ENCODE data around the gene CYP39A1. TPM values are rescaled to one million over a fixed set of nuclear protein-coding genes. Genes with fewer than 3 reads are reported as not detected.

The CYP39A1 gene
- total RNA-seq, 1 donor from 2014 or later, result 0.29 TPM

DNA sequence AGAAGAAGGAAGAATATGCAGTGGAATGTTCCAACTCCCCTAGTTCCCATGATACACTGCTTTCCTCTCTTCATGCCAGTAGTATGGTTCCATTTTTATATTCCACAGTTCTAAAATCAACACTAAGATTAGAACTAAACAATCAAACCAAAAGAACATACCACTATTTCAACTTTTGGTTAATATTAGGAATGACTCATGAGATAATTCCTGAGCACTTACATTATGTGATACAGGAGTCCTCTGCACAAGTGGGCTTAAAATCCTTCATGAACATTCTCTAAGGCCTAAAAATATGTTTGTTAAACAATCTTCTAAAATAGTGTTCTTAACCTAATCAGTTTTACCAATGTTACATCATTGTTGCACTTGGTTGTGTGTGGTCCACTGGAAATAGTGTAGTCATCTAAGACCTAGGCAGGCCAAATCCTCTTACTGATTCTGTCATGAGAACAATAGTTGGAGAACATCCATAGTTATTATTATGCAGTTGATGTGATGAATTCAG lies 131.1 kb downstream of the CYP39A1 start:
- Histone ChIP-seq H3K27me3 (ENCODE audit: control insufficient read depth, insufficient read depth, low read length) (no peaks in the 10 kb centered on the region), H3K4me3 (ENCODE audit: low read depth, low read length) (no peak overlapping the region), H3K36me3 (ENCODE audit: control insufficient read depth, insufficient read depth, low read length) (no peaks in the 10 kb centered on the region)
- TF ChIP-seq, protein P1, sequence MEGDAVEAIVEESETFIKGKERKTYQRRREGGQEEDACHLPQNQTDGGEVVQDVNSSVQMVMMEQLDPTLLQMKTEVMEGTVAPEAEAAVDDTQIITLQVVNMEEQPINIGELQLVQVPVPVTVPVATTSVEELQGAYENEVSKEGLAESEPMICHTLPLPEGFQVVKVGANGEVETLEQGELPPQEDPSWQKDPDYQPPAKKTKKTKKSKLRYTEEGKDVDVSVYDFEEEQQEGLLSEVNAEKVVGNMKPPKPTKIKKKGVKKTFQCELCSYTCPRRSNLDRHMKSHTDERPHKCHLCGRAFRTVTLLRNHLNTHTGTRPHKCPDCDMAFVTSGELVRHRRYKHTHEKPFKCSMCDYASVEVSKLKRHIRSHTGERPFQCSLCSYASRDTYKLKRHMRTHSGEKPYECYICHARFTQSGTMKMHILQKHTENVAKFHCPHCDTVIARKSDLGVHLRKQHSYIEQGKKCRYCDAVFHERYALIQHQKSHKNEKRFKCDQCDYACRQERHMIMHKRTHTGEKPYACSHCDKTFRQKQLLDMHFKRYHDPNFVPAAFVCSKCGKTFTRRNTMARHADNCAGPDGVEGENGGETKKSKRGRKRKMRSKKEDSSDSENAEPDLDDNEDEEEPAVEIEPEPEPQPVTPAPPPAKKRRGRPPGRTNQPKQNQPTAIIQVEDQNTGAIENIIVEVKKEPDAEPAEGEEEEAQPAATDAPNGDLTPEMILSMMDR (IDR thresholded peaks at IDR 0.05; ENCODE audit: insufficient read depth, low read length, poor library complexity, severe bottlenecking), result no peak
- no peak for DNase-seq (ENCODE audit: low read depth)

DNA sequence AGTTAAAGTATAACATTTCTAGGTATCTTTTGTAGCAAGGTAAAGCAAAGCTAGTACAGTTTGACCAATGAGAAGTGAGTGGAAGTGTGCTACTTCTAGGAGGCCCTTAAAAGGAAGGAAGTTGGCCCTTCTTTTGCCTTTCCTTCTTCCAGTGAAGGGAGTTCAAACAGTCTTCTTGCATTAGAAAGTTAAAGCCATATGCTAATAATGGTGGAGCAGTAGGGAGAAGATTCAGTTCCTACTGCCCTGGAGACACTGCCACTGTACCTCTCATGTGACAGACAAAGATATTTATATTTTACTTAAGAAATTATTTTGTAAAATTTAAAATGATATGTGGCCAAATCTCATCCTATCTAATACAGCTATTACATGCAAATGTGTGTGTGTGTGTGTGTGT lies 135.4 kb downstream of the CYP39A1 start:
- DNase-seq (ENCODE audit: low read depth), result no peak
- Histone ChIP-seq H3K36me3 (ENCODE audit: control insufficient read depth, insufficient read depth, low read length) (no peaks in the 10 kb centered on the region), H3K27me3 (ENCODE audit: control insufficient read depth, insufficient read depth, low read length) (no peaks in the 10 kb centered on the region), H3K4me3 (ENCODE audit: low read depth, low read length) (no peak overlapping the region)
- TF ChIP-seq, protein P1 (IDR thresholded peaks at IDR 0.05; ENCODE audit: insufficient read depth, low read length, poor library complexity, severe bottlenecking), result no peak

DNA sequence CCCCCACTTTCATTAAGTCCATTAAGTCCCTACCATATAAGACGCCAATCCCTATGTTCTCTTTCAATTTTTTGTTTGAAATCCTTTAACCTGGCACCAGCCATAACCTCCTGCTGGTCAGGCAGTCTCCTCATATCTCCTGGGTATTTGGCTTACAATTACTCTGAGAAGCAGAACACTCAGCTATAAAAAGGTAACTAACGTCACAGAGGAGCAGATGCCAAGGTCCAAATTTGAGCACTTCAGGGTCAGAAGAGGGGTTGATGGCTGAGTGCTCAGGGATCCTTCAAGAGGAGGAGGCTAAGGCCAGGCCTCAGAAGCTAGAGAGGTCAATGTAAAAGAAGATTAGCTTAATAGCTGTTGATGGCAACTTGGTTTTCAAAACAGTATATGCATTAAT lies 139.1 kb downstream of the CYP39A1 start:
- no peak overlapping the region for H3K4me3 ChIP-seq (ENCODE audit: low read depth, low read length)
- TF ChIP-seq, protein P1 (IDR thresholded peaks at IDR 0.05; ENCODE audit: insufficient read depth, low read length, poor library complexity, severe bottlenecking), result no peak
- H3K27me3 ChIP-seq (ENCODE audit: control insufficient read depth, insufficient read depth, low read length), result no peaks in the 10 kb centered on the region
- DNase-seq (ENCODE audit: low read depth), result no peak
- no peaks in the 10 kb centered on the region for H3K36me3 ChIP-seq (ENCODE audit: control insufficient read depth, insufficient read depth, low read length)

DNA sequence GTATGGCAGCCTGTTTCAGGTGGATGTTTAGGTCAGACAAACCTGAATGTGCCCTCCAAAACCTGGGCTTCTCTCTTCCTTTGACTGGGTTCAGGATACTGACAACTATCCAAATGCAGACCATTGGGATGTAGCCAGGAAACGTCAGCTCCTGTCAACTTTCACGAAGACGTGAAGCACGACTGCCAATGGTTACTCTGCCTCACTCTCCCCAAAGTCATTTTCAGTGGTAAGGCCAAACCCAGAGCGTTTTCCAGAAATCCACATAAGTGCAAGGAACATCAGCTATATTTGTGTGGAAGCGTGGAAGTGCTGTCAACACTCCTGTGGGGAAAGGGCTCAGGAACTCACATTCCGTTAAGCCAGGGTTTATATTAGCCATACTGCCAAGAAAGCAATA lies 141.3 kb downstream of the CYP39A1 start:
- Histone ChIP-seq H3K27me3 (ENCODE audit: control insufficient read depth, insufficient read depth, low read length) (no peaks in the 10 kb centered on the region), H3K4me3 (ENCODE audit: low read depth, low read length) (no peak overlapping the region), H3K36me3 (ENCODE audit: control insufficient read depth, insufficient read depth, low read length) (no peaks in the 10 kb centered on the region)
- no peak for DNase-seq (ENCODE audit: low read depth)
- TF ChIP-seq, protein P1 (IDR thresholded peaks at IDR 0.05; ENCODE audit: insufficient read depth, low read length, poor library complexity, severe bottlenecking), result no peak

DNA sequence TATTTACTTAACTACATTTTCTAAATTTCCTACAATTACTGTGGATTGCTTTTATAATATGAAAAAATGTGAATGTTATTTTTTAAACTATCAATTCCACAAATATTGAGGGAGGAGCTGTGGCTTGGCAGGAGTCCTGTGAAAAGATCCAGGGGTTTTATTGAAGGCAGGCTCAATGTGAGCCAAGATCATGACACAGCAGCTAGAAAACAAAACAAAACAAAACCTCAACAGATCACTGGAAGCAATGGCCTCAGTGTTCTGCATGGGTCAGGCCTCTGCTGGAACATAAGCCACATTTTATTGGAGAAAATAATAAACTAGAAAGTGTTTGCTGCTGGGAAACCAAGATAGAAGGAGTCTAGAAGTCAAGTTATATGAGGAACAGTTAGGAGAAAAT lies 142.0 kb downstream of the CYP39A1 start:
- Histone ChIP-seq H3K36me3 (ENCODE audit: control insufficient read depth, insufficient read depth, low read length) (no peaks in the 10 kb centered on the region), H3K27me3 (ENCODE audit: control insufficient read depth, insufficient read depth, low read length) (no peaks in the 10 kb centered on the region), H3K4me3 (ENCODE audit: low read depth, low read length) (no peak overlapping the region)
- no peak for DNase-seq (ENCODE audit: low read depth)
- TF ChIP-seq, protein P1 (IDR thresholded peaks at IDR 0.05; ENCODE audit: insufficient read depth, low read length, poor library complexity, severe bottlenecking), result no peak

DNA sequence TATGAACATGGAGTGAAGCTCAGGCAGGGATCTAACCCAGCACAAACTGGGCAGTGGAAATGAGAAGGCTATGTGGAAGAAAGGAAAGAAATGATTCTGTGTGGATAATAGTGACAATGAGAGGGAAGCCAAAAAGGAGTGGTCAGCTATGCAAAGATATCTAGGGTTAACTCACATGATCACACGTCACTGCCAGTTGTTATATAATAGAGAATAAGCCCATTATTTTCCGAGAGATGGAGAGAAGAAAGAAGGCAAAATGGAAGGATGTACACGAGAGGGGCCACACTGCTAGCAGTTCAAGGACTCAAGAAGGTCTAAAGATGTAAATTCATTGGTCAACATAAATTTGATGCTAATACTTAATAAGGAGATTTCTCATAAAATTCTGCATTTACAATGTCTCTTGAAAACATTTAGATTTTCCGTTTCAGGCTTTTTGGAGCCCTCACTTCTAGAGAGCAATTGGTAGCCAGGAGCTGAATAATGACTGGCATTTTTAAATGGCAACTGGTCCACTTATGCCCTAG lies 142.6 kb downstream of the CYP39A1 start:
- Histone ChIP-seq H3K27me3 (ENCODE audit: control insufficient read depth, insufficient read depth, low read length) (no peaks in the 10 kb centered on the region), H3K4me3 (ENCODE audit: low read depth, low read length) (no peak overlapping the region), H3K36me3 (ENCODE audit: control insufficient read depth, insufficient read depth, low read length) (no peaks in the 10 kb centered on the region)
- TF ChIP-seq, protein P1 (IDR thresholded peaks at IDR 0.05; ENCODE audit: insufficient read depth, low read length, poor library complexity, severe bottlenecking), result no peak
- DNase-seq (ENCODE audit: low read depth), result no peak

All from kidney epithelial cell (primary cell).